Thoracic aorta (tissue), 2 donors: ENCODE measurements around the gene JAM3. TPM values are rescaled to one million over a fixed set of nuclear protein-coding genes. Genes with fewer than 3 reads are reported as not detected.

Source experiments
- ATAC-seq: fragments of 150-250 bp; one replicate; pipeline ENCODE4 v1.8.0; 2017; ENCODE audit warnings: low read depth; ENCODE audit not compliant: insufficient number of reproducible peaks, low FRiP score
- DNase-seq: peaks from one replicate; pipeline ENCODE4 v3.0.0-alpha.2; 2020; ENCODE audit warnings: low spot score
- H3K27ac ChIP-seq, 2 donors: fragments of 200-600 bp; sonication (generic); 1 replicate in 1 of 2; 2 replicates in 1 of 2; pipeline ENCODE4 v1.5.1; 2016; ENCODE audit warnings: mild to moderate bottlenecking in 2 of 2, moderate library complexity in 2 of 2
- H3K27me3 ChIP-seq: fragments of 200-600 bp; sonication (generic); replicated peaks from 2 replicates; pipeline ENCODE4 v1.6.0; 2016; ENCODE audit warnings: mild to moderate bottlenecking; ENCODE audit not compliant: insufficient read depth
- H3K36me3 ChIP-seq: fragments of 200-600 bp; sonication (generic); one replicate; pipeline ENCODE4 v1.5.1; 2016
- H3K4me1 ChIP-seq, 2 donors: fragments of 200-600 bp; sonication (generic); 1 replicate in 1 of 2; 2 replicates in 1 of 2; pipeline versions ENCODE4 v1.5.1 to v1.6.0; 2016; ENCODE audit warnings: low read depth in 2 of 2, mild to moderate bottlenecking in 1 of 2; ENCODE audit not compliant: control insufficient read depth in 1 of 2
- H3K4me3 ChIP-seq: fragments of 200-600 bp; sonication (generic); 2 replicates; pipeline ENCODE4 v1.5.1; 2016; ENCODE audit warnings: mild to moderate bottlenecking
- H3K9me3 ChIP-seq: fragments of 200-600 bp; sonication (generic); 2 replicates; pipeline ENCODE4 v1.5.1; 2016
- total RNA-seq, 2 donors: library from RNA; depleted of rRNA; stranded (reverse); fragments of >200 nt; gene quantifications; one replicate each; pipeline versions ENCODE4 v1.1.0 to v1.2.3, GENCODE V29; 2016
- TF ChIP-seq, protein P1 (sequence below): fragments of 200-600 bp; sonication (generic); IDR thresholded peaks from one replicate; pipeline ENCODE4 v1.5.1; 2019; ENCODE audit warnings: antibody characterized with exemption

JAM3 gene
- total RNA-seq, 2 donors from 2014 or later, result 83.7 to 110 TPM

DNA sequence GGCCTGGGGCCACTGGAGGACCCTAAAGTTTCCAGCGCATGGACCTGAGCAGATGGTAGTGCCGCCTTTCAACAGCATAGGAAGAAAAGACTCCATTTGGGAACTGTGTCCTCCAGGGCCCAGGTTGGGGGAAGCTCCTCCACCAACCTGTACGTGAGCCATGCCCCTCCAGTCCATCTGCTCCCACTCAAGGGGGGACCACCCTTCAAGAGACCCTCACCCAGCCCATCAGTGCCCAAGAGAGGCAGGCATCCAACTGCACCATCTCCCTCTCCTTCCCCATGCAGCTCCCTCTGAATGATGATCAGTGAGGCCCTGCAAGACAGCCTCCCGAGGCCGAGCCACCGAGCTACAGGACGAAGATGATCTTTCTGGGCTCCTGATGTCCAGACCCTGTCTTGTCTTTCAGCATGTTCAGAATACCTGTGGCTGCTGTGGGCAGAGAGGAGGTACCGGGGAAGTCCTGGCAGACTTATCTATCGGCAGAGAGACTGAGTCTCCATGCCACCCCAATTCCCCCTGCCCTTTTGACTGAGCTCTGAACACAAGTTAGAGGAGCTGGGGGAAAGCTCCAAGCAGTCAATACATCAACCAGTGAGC, 25.0 kb upstream of the JAM3 start:
- no peak for DNase-seq
- TF ChIP-seq, protein P1, sequence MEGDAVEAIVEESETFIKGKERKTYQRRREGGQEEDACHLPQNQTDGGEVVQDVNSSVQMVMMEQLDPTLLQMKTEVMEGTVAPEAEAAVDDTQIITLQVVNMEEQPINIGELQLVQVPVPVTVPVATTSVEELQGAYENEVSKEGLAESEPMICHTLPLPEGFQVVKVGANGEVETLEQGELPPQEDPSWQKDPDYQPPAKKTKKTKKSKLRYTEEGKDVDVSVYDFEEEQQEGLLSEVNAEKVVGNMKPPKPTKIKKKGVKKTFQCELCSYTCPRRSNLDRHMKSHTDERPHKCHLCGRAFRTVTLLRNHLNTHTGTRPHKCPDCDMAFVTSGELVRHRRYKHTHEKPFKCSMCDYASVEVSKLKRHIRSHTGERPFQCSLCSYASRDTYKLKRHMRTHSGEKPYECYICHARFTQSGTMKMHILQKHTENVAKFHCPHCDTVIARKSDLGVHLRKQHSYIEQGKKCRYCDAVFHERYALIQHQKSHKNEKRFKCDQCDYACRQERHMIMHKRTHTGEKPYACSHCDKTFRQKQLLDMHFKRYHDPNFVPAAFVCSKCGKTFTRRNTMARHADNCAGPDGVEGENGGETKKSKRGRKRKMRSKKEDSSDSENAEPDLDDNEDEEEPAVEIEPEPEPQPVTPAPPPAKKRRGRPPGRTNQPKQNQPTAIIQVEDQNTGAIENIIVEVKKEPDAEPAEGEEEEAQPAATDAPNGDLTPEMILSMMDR, result no peak
- no peak overlapping the region for H3K27ac ChIP-seq
- no peaks in the 10 kb centered on the region for H3K9me3 ChIP-seq
- no peak for ATAC-seq
- no peaks in the 10 kb centered on the region for H3K27me3 ChIP-seq
- H3K4me3 ChIP-seq, result no peak overlapping the region
- H3K4me1 ChIP-seq, result peaks cover 13 to 33% of the 10 kb centered on the region in 2 donors
- no peaks in the 10 kb centered on the region for H3K36me3 ChIP-seq

DNA sequence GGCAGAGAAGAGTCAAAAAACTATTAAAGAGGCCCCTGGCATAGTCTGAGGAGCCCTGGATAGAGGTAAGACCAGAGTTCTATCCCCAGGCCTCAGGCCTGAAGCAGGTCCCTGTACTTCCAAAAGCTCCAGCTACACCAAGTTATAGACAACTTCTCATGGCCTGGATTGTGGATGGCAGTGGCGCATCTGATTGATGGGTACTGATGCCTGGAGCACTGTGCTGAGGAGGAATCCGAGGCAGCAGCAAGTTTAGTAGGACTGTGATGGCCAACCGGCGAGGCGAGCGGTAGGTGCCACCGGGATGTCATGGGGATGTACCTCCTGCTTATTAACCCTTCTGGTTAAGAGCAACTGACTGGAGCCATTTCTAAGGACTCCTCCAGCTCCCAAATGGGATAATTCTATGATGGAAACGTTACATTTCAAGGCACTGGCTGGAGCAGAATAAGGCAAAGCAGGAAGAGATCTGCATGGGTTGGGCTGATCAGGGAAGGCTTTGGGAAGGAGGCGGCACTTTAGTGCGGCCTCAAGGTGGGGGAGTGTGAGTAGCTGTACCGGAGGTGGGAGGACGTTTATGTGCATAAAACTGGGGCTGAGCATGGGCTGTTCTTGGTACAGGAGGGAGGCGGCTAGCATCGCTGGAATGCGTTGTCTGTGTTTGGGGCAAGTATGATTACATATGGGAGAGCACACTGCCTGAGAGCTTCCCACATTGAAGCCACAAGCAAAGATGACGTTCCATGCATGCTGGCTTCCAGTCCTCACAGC, 24.2 kb upstream of the JAM3 start:
- Histone ChIP-seq H3K4me3 (no peak overlapping the region), H3K9me3 (no peaks in the 10 kb centered on the region), H3K27ac (no peak overlapping the region), H3K4me1 (peaks cover 8 to 25% of the 10 kb centered on the region in 2 donors), H3K36me3 (no peaks in the 10 kb centered on the region), H3K27me3 (no peaks in the 10 kb centered on the region)
- ATAC-seq (no peak), DNase-seq (no peak)
- TF ChIP-seq, protein P1, result no peak

DNA sequence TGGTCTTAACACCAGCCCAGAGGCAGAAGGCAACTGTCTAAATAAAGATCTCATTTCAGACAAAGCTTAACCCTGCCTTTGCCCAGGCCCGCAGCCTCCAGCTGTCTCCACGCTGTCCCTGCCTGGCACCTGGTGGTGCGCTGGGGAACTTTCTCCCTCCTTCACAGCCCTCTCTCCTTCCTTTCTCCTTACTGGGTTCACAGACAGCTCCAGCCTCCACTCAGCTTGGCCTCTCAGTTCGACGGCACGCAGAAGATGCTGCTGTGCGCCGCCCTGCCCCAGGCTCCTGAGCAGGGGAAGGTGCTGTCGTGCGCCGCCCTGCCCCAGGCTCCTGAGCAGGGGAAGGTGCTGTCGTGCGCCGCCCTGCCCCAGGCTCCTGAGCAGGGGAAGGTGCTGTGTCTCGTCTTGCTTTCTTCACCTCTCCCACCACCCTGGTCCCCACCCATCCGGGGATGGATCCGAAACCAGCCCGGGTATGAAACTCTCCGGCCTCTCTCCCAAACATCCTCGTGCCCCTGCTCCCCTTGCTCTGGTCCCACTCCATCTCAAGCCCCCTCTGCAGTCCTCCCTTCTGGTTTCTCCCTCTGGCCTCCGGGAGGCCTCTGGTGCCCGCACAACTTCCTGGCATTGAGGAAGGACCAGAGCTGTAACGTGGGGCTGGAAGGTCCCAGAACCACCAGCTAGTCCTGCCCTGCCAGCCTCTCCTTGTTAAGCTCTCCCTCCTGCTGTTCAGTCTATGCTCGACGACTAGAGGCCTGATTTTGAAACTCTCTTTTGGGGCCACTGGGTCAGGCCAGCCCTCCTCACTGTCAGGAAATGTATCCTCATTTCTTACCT, 22.9 kb upstream of the JAM3 start:
- H3K4me3 ChIP-seq, result no peak overlapping the region
- no peaks in the 10 kb centered on the region for H3K9me3 ChIP-seq
- ATAC-seq (no peak), DNase-seq (no peak)
- H3K4me1 ChIP-seq, result peaks cover 8 to 33% of the 10 kb centered on the region in 2 donors
- H3K27me3 ChIP-seq, result no peaks in the 10 kb centered on the region
- H3K27ac ChIP-seq, result peak overlapping the region; percentile 65 to 78
- no peaks in the 10 kb centered on the region for H3K36me3 ChIP-seq
- TF ChIP-seq, protein P1, result peak; percentile 73

DNA sequence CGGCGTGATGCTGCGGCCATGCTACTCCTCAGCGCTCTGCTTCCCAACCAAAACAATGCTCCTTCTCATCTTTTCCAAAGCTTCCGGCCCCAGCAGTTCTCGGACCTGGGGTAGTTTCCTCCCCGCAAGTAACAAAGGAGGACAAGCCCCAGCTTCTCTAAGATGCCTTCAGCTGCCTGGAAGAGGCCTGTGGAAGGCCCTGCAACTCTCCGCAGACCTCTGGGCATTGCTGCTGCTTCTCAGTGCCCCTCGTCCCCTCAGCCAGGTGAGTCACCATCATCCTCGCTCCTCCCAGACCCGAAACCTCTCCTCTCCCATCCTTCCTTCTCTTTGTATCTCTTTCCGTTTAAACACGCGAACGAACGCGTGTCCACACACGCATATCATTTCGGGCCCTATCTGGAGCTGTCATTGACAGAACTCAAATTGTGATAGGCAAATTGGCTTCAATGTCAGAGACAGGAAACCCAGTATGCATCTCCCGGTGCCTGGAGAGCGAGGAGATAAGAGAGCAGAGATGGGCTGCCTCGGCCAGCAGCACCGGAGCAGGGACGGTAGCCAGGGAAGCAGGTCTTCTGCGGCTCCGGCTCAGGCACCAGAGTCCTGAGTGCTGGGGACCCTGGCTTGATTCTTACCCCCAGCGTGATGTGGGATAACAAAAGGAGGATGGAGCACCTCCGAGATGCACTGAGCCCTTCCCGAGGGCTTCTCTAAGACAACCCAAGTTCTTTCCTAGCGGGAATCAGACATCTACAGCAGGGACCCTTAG, 22.0 kb upstream of the JAM3 start:
- H3K4me1 ChIP-seq, result peaks cover 8 to 33% of the 10 kb centered on the region in 2 donors
- DNase-seq, result no peak
- ATAC-seq, result no peak
- TF ChIP-seq, protein P1, result no peak
- H3K27ac ChIP-seq, result peak overlapping the region; percentile 65 to 78
- peak overlapping the region; percentile 48 for H3K4me3 ChIP-seq
- H3K27me3 ChIP-seq, result no peaks in the 10 kb centered on the region
- H3K36me3 ChIP-seq, result no peaks in the 10 kb centered on the region
- H3K9me3 ChIP-seq, result no peaks in the 10 kb centered on the region
